GM18858 (cell line): Measurements from ENCODE around the gene PPEF1.
A peak's percentile ranks its signal among the peaks of the same experiment; 100 is the strongest.
"Not testable (repeated sequence)": the region's sequence is repeated elsewhere in the genome, so short reads cannot be mapped to it uniquely, and the experiment has no call there.

Experiments
- ATAC-seq: cut with Tn5 transposase; IDR thresholded peaks from one replicate; pipeline ENCODE4 v1.9.1; 2021; ENCODE audit not compliant: unreplicated experiment

The PPEF1 gene

DNA sequence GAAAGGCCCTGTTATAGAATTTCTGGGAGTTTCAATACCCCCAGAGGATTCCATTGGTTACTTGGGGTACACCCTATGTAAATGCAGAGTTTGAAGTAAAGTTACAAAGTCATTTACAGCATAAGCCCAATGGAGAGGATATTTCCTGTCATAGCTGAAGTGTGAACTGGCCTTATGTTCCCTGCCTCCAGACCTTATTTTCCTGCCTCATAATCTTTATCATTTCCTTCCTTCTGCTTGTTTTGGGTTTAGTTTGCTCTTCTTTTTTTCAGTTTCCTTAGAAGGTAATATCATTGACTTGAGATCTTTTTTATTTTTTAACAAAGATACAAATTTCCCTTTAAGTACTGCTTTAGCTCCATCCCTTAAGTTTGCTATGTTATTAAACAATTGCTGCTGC is 85.4 kb downstream of the PPEF1 start:
- ATAC-seq, result no peak

DNA sequence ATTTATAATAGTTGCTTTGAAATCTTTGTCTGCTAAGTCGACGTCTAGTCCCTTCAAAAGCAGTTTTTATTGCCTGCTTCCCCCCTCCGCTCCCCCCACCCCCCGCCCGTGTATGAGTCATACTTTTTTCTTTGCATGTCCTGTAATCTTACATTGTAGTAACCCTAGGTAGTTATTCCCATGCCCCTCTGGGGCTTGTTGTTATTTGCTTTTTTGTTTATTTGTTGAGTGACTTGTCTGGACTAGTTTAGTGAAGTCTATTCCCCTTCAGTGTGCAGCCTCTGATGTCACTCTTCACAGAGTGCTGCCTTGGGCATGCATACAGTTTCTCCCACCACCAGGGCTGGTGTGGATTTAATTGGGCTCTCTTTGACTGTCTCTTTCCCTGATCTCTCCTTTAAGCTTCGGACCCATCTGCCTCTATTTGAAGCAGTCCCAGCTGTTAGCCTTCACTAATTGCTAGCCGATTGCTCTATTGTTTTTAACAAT is 86.2 kb downstream of the PPEF1 start:
- ATAC-seq, result no peak

DNA sequence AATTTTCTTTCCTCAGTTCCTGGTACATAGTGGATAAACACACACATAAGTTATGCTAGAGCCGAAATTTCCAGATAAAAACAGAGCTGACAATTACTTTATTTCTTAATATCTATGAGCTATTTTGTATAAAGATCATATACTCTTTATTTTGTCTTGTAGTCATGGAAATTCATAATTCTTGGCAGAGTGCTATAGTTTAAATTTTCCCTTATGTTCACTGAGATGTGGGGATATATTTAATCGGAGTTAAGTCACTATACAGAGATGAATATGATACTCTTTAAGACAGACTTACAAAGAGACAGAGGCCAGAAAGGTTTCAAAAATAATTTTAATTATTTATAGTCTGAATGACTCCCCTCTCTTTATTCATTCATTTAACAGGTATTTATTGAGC is 89.7 kb downstream of the PPEF1 start:
- ATAC-seq, result no peak

DNA sequence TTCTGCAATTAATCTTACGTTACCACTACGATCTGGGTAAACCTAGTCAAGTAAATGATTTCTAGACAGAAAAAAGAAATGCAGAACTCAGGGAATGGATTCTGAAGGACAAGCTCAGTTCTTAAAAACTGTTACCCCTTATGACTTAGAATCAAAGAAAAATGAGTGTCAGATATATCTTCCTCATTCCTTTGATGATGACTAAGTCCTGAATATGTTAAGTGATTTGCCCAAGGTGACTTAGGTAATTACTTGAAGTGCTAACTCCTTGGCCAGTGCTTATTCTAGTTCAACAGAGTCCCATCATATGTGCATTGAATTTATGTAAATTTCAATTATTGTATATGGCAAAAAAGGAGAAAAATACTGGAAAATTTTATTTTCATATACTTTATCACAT is 92.5 kb downstream of the PPEF1 start:
- ATAC-seq, result no peak

DNA sequence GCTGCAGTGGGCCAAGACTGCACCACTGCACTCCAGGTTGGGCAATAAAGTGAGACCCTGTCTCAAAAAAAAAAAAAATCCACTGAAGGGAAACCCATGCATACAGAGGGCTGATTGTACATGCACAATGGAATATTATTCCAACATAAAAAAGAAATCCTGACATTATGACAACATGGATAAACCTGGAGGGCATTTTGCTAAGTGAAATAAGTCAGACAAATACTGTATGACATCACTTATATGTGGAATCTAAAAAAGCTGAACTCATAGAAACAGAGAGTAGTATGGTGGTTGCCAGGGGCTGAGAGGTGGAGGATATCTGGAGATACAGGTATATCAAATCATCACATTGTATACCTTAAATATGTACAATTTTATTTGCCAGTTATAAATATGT is 102.2 kb downstream of the PPEF1 start:
- no peak for ATAC-seq

DNA sequence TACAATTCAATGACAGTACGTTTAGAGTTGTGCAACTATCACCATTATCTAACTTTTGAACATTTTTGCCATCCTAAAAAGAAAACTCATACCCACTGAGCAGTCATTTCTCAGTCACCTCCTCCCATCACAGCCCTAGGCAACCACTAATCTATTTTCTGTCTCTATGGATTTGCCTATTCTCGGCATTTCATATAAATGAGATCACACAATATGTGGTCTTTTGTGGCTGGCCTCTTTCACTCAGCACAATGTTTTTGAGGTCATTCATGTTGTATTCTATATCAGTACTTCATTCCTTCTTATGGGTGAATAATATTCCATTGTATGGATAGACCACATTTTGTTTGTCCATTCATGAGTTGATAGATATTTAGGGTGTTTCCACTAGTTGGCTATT is 103.0 kb downstream of the PPEF1 start:
- ATAC-seq, result no peak

DNA sequence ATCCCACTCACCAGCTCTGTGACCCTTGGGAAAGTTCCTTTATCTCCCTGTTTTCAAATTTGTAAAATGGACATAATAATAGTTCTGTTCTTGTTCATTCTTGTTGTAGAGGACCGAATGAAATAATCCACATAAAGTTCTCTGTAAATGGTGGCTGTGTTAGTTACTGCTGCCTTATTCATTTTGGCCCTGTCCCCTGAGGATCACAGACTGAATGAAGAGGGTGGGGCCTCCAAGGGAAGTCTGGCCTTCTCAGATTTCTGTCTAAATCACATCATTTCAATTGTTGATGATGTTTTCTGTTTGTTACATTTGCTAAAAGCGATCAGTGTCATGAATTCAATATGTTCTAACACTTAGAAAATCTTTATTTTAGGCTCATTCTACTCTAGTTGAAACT is 117.9 kb downstream of the PPEF1 start:
- ATAC-seq, result no peak

DNA sequence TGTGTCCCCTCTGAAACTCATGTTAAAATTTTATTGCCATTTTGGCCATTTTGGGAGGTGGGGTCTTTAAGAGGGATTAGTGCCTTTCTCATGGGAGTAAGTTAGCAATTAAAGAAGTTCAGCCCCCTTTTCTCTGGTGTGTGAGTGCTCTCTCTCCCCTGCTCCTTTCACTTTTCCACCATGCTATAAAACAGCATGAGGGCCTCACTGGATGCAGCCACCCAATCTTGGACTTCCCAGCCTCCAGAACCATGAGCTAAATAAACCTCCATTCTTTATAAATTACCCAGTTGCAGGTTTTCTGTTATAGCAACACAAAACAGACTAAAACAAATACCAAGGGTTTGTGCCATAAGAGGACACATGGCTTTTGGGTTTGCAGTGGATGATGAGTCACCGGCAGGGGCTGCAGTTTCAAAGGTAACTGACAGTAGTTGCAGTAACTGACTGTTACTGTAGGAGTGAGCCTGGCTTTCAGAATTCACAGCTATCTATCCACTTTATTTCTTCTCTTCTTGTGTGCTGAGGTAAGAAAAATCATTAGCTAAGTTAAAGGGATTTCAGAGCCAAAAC is 121.5 kb downstream of the PPEF1 start:
- no peak for ATAC-seq

DNA sequence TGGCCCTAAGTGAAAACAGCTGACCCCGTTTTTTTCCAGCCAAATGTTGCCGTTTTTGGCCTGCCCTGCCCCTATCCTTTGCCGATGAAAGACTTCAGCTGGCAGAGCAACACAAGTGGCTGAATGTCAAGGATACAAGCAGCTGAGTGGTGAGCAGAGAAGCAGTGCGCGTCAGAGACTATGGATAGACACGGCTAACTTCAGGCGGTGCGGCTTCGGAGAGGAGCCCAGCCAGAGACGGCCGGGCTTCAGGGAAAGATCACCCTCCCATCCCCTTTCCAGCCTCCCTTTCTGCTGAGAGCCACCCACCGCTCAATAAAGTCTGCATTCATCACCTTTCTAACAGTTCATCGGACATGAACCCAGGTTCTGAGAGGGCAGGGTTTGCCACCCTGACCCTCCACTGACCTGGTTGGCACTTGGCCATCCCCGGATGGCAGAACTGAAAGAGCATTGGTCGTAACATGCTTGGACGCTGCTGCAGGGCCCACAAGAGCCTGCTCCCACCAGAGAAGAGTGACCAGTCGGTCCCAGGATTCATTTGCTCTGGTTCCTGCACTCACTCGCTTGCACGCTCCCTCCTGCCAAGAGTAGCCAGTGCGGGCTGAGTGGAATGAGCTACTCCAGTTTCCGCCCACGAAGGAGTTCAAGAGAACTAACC is 125.8 kb downstream of the PPEF1 start:
- ATAC-seq, result no peak

DNA sequence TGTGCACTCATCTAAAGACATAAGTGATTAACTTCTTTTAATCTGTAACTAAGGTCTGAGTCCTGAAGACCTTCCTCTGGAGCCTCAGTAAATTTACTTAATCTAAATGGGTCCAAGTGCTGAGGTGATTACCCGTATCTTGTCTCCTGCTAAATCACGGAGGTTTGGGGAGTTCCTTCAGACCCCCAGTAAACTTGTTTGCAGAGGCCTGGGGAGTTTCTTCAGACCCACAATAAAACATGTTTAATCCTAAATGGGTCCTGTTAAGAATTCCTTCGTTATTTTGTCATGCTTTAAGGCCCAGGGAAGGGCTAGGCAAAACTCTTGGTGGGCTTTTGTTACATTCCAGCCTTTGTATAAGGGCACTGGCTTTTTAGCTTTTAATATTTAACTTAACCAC is 140.5 kb downstream of the PPEF1 start:
- not testable (repeated sequence) for ATAC-seq

DNA sequence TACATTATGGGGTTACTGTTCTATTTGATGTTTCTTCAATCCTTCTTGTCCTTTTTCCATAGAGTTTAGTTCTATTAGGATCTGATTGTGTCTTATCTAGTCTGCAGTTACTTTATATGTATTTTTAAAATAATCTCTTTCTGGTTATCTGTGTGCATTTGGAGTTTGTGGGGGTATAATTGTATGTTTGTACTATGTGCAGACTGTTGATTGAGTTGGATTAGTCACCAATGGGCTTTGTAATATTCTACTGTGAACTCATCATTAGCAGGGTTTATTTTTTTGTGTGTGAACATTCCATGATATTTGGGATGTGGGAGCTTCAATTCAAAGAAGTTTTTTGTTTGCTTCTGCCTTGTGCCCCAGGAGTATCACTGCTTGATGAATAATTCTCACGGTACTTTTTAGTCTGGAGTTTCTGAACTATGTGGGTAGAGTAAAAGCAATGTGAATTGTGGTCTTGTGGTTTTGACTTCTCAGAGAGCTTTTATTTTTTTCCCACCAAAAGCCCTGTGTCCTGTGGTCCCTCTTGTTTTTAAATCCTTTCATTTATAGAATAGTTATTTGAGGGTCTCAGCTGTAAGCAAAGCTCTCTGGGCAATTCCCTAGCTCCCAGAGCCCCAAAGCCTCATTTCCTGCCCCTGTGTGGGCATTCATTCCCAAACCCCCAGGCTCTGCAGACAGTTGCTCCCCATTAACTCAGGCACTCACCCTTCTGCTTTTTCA is 148.6 kb downstream of the PPEF1 start:
- ATAC-seq, result peak; percentile 95

DNA sequence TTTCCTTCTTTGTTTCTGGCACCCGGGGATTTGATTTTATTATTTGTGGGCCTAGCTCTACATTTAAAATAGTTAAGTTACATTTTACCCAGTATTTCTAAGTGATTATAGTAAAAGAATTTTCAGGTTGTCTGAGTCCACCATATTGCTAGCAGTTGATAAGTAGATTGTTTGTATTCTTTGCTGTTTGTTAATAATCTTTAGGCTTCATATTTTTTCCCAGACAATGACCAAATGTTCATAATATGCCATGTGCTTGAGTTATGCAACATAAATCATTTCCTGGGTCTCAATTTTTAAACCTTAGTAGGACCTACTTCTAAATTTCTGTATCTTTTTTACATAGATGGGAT is 149.2 kb downstream of the PPEF1 start:
- no peak for ATAC-seq

DNA sequence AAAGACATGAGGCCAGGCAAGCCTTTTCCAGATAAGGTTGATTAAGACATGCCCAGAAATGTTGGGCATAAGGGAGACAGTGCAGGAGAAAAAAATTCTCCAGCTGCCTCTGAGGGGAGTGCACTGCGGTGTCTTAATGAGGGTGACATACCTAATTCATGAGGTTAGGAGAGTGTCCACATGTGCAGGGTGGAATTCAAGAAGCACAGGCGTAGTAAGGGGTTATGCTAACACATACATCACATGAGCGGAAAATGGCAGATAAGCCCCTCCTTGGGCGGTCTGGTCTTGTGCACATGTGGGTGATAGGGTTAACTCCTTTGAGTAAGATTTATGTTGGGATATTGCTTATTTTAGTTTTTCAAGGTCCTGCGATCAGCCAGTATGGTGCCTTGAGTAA is 154.1 kb downstream of the PPEF1 start:
- no peak for ATAC-seq

DNA sequence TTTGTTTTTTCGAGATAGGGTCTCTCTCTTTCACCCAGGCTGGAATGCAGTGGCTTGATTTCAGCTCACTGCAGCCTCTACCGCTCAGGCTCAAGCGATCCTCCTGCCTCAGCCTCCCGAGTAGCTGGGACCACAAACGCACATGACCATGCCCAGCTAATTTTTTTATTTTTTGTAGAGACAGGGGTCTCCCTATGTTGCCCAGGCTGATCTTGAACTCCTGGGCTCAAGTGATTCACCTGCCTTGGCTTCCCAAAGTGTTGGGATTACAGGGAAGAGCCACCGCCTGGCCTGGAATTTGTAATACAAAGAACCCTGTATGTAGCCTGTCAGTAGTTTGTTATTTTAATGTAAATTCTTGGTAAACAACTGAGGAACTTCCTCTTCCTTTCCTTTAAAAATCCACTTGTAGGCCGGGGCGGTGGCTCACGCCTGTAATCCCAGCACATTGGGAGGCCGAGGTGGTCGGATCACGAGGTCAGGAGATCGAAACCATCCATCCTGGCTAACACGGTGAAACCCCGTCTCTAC is 157.0 kb downstream of the PPEF1 start:
- ATAC-seq, result no peak

DNA sequence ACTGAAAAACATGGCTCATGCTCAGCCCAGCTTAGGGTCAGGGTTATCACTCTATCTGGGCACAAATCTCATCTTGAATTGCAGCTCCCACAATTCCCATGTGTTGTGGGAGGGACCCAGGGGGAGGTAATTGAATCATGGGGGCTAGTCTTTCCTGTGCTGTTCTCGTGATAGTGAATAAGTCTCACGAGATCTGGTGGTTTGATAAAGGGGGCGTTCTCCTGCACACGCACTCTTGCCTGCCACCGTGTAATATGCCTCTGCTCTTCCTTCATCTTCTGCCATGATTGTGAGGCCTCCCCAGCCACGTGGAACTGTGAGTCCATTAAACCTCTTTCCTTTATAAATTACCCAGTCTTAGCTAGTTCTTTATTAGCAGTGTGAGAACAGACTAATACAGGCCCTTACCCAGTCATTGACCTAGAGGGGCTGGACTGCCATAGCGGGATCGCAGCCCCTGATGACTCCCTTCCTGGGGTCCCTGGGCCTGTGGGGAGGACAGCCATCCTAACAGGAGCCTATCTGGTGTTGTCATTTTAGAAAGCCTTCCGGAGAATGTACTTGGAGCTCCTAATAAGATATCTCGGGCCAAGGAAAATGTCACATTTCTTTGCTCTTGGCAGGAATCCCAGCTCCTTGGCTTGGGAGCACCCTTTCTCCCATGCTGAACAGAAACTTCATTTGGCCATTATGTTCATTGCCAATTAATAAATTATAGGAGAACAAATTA is 163.9 kb downstream of the PPEF1 start:
- ATAC-seq, result no peak

DNA sequence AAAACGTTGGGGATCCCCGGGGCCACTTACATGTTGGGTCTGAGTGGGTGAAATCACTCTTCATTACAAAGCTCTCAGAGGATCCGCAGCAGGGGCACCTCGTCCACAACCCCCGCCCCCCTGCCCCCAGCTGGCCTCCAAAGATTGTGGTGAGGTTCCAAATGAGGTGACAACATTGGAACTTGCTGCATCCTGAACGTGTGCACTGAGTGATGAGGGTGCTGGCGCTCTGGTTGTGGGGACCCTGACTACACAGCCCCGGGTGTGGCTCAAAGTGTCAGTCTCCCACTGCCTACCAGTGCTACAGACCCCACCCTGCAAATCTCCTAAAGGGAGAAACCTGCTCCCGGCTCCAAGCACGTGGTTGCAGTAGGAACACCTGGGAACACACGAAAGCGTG is 164.5 kb downstream of the PPEF1 start:
- no peak for ATAC-seq

DNA sequence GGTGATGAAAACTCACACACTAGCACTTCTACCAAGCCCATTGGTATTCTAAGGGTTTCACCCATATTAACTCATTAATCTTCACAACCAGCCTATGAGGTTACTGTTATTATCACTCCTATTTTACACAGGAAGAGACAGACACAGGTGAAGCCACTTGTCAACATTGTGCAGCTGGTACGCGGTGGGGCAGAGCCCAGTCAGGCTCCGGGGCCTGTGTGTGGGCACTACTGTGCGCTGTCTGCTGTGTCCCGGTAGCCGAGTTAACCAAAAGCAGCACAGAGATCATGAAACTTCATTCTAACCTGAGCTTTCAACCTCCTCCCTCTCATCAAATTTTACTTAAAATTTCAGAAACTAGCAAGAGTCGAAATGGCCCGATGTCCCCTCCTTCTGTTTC is 165.2 kb downstream of the PPEF1 start:
- ATAC-seq, result no peak

DNA sequence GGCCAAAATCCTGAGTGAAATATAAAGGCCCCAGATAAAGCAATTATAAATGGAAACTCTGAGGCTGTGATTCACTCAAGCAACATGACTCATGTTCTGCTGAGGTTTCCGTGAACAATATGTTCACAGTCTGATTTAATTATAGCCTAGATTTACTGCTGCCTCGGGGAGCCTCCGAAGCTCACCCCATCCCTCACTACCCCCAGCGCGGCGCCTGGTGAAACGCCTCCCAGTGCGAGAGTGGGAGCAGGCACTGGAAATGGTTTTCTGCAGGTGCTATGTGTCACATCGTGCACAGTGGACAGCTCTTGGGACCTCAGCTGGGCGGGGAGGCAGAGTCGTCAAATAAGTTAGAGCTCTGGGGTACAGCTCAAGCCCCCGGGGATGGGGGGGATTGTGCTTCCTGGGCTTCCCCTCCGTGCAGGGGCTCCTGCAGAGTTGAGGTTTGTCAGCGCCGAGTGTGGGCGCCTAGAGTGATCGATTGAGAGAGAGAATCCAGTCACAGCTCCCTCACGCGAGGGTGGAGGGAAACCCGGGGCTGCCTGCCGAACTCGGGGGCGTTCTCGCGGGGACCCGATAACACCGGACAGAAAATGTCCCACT is 165.8 kb downstream of the PPEF1 start:
- ATAC-seq, result no peak

DNA sequence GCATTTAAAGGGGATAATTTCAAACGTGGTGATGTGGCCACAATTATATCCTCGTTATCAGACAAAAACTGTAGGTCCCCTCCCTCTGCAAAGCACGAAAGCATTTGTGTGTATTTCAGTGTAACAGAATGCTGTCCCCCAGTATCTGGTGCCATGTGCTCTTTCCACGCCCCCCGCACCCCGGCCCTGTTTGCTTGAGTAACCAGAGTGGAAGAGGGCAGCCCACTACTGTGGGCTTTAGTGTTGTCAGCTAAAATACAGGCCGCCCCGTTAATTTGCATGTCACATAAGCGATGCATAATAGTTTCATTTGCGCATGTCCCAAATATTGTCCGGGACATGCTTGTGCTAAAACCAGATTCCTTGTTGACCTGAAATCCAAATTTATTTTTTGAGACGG is 166.4 kb downstream of the PPEF1 start:
- ATAC-seq, result no peak

DNA sequence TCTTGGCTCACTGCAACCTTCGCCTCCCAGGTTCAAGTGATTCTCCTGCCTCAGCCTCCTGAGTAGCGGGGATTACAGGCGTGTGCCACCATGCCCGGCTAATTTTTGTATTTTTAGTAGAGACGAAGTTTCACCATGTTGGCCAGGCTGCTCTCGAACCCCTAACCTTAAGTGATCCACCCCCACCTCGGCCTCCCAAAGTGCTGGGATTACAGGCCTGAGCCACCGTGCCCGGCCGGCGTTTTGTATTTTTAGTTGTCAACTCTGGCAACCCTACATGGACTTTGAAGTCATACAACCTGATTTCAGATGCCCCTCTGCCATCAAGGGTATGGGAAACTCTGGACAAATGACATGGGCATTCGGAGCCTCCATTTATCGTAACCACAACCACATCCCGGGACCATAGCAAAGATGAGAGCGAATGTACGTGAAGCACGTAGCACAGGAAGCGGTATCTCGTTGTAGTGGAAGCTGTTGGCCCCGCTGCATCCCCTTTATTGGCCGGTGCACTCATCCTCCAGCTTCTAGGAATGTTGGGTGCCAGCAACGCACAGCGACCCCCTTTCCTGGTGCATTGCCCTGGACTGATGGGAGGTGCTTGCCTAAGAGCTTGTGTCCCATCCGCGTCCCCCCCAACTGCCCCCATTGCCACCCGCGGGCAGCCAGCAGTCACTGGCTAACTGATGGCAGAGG is 167.3 kb downstream of the PPEF1 start:
- no peak for ATAC-seq
